GM18502 (cell line): Measurements from ENCODE around the gene TBC1D26.
"Not testable (repeated sequence)": the region's sequence is repeated elsewhere in the genome, so short reads cannot be mapped to it uniquely, and the experiment has no call there.

Experiments
- ATAC-seq: cut with Tn5 transposase; IDR thresholded peaks from one replicate; pipeline ENCODE4 v1.9.1; 2021; ENCODE audit warnings: mild to moderate bottlenecking; ENCODE audit not compliant: unreplicated experiment, poor library complexity

The TBC1D26 gene

DNA sequence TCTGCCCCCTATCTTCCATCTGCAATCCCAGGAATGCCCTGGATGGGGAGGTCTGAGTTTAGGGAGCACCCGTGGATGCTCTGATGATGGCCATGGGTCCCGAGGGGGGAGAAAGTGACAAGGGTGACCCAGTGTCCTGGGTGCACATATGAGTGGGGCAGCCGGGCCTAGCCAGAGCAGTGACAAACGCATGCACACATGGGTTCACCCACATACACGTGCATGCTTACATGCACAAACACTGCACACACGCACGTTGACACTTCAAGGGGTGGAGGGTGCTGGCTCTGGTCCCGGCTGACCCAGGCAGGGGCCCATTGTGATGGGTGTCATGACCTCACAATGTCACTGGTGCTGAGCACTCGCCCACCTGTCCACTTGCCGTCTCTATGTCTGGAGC lies at the start of gene TBC1D26:
TSS of gene TBC1D26 (plus strand) at position 384 of the 400 bp plus-strand sequence. CDS start 3,066 bp downstream, outside the sequence.
- ATAC-seq, result not testable (repeated sequence)

DNA sequence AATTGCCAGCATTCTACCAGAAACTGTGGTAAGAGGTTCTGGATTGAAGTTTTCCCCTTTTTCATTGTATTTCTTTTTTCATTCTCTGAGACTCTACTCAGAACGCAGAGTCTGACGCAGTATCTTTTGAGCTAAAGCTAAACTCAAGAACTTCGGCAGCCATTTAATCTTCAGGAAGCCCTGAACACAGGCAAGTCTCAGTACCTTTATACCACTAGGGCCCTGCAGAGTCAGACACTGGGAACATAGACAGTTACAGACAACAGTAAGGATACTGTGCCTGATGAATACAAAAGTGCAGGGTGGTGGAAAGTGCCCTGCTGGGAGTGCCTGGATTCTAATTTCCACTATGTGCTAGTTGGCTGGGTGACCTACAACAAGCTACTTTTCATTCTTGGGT lies 48.9 kb upstream of the TBC1D26 start:
- ATAC-seq, result not testable (repeated sequence)

DNA sequence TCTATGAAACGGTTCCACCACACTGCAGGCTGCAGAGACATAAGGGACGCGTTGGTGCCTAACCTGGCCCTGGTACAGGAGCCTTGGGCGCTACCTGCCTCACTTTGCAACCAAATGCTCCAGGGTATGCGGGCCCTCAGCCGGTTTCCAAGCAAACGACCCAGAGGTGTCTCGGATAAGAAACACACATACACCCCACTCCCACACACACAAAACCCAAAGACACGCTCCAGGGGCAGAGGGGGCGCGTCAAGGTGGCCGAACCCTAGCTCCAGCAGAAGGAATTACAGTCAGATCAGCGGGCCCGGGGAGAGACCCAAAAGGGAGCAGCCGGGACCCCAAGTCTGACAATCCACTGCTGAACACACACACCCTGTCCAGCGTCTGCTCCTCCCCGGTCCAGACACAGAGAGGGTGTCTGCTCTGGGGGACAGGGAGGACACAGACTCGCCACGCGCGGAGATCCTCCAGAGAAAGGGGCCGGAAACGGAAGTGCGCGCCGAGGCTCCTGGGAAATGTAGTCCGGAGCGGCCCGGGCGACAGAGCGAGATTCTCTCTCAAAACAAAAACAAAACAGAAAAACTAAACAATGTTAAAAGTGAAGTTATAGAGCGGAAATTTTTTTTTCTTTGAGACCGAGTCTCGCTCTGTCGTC lies 48.1 kb upstream of the TBC1D26 start, which contains the start of gene TRIM16:
TSS of gene TRIM16 (minus strand) at position 488 of the 655 bp plus-strand sequence. CDS start 32,702 bp downstream, outside the sequence.
- peak; percentile 93 for ATAC-seq

DNA sequence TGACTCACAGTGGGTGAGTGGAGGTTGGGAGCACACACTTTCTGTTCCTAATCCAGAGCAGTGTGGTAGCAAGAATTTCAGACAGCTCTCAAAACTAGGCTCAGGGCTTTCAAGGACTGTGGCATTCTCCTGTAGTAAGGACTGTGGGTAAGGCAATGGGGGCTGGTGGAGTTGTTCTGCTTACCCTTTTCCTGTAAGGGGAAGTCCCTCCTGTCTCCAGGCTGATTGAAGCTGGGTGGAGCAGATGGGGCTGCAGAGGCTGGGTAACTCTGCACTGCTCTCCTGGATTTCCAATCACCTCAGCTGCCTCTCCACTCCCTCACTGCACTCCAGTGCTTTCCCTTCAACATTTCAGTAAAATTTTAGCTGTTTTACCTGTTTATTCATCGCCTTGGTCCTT lies 44.6 kb upstream of the TBC1D26 start:
- not testable (repeated sequence) for ATAC-seq

DNA sequence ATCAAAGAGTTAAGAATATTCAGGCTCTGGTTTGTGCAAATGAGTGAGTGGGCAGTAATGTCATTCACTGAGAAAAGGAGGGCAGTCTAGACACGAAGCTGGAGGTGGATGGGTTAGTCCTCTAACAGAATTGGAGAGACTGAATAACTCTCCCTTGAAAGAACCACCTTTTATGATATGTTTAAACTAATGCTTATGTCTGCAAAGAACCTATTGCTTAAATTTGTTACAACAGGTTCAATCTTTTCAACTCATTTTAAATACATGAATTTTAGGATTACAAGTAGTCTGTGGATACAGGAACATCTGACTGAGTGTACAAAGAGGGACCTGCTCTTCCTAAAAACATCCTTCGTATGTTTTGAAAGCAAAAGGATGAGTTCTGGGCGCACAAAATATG lies 33.1 kb upstream of the TBC1D26 start:
- not testable (repeated sequence) for ATAC-seq

DNA sequence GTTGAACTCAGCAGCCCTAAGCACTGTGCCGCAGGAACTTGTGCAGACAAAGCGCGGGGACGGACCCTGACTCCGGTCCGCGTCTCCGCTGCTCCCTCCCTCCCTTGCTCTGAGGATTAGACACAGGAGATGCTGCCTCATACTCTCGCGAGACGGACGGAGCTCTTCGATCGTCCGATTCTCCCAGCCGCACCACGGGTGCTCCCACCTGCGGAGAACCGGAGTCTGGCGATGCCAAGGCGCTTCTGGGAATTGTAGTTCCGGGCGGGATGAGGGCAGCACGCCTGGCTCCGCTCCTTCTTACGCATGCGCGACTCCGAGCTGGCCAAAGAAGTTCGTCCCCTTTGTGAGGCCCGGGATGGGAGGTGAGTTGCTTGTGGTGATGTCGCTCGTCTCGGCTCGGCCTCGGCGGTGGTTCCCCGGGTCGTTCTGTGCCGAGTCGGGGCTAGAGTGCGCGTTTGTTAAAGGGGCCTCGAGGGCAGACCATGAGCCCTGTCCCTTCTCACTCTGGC lies 32.6 kb upstream of the TBC1D26 start, which contains the start of gene ZNF286A:
TSS of gene ZNF286A (plus strand) at position 340 of the 512 bp plus-strand sequence. CDS start 578 bp downstream, outside the sequence.
- ATAC-seq, result peak; percentile 97

DNA sequence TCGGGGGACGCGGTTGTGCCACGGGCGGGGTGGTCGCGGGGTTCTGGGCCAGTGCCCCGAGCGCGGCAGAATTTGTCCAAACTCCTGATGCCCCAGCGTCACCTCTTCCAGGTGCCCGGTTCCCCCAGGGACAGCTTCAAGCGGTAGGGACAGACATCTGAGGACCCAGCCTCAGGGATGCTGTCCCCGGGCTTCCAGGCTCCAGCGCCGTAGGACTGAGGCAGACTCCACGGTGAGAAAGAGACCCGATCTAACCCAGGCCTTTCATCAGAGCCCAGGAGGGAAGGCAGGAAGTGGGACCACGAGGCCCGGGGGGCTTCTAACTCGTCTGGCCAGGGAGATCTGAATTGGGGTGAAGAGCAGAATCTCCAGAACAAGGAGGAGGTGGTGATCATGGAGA lies 32.1 kb upstream of the TBC1D26 start:
- ATAC-seq, result peak; percentile 18

DNA sequence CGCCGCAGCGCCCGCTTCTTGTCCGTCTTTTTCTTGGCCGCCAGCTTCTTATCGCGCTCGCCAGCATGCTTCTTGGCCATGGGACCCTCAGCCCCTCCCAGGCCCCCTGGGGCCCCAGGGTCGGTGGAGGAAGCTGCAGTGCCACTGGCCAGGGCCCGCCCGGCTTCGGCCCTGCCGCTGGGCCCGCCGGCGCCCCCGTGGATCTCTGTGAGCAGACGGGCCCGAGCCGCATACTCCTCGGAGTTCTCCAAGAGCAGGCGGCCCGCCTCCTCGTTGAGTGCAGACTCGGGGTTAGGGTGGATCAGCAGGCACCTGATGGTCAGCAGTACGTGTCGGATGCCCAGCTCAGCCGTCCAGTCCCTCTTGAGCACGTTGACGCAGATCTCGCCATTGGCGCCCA lies 27.8 kb upstream of the TBC1D26 start:
- ATAC-seq, result not testable (repeated sequence)

DNA sequence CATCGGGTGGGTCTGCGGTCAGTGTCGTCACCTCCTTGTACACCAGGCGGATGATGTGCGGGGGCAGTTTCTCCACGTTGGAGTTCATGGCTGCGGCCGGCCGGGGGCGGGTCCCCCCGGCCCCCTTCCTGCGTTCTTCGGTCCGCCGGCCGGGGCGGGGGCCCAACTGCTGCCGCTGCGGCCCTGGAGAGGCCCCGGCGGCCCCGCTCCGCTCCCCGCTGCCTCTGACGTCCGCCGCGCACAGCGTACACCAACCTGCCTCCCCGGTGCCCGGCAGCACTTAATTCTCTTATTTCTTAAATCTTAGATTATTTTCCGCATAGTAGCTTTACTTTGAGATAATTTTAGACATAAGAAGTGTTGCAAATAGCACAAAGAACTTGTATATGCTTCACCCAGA lies 27.3 kb upstream of the TBC1D26 start:
- ATAC-seq, result not testable (repeated sequence)

DNA sequence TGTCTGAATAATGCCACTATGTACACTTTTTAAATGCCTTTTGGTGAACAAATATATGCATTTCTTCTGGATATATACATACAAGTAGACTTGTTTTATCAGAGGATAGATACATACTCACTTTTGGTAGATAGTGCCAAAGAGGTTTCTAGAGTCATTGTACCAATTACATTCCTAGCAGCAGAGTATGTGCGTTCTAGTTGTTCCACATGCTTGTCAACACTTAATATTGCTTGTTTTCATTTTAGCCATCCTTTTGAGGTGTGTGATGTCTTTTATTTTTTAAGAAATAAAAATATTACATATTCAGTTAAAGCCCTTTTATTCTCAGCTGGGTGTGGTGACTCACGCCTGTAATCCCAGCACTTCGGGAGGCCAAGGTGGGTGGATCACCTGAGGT lies 23.2 kb upstream of the TBC1D26 start:
- ATAC-seq, result not testable (repeated sequence)

DNA sequence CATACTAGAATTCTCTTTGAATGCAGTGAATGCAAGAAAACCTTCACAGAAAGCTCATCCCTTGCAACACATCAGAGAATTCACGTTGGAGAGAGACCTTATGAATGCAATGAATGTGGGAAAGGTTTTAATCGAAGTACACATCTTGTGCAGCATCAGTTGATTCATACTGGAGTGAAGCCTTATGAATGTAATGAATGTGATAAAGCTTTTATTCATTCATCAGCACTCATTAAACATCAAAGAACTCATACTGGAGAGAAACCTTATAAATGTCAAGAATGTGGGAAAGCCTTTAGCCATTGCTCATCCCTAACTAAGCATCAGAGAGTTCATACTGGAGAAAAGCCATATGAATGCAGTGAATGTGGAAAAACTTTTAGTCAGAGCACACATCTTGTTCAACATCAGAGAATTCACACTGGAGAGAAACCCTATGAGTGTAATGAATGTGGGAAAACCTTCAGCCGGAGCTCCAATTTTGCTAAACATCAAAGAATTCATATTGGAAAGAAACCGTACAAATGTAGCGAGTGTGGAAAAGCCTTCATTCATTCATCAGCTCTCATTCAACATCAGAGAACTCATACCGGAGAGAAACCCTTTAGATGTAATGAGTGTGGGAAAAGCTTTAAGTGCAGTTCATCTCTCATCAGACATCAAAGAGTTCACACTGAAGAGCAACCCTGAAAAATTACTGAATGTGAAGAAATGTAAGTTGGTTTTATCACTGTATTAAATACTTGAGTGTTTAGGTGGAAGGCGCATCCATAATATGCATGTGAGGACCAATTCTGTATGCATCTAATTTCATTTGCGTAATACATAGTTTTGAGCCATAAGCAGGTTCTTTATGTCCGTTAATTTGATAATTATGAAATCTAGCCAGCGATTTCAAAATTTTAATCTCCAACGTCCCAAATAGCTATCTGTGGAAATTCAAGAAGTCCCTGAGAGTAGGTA lies 15.2 kb upstream of the TBC1D26 start:
- ATAC-seq, result not testable (repeated sequence)

DNA sequence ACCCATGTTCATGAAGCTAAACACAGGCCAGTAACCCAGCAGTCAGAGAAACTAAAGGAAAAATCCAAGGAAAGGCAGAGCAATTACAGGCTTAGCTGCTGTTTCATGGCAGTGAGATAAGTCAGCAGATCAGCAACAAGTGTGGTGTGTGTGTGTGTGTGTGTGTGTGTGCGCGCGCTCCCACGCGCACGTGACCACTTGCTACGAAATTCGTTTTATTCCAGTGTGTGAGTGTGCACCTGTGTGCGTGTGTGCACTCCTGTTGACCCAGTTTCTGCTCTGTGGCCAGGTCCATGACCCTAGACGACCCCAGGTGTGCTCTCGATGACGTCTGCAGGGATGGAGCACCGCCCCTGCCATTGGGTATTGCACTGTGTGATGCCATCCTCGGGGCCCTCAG lies 1.5 kb upstream of the TBC1D26 start:
- ATAC-seq, result not testable (repeated sequence)

DNA sequence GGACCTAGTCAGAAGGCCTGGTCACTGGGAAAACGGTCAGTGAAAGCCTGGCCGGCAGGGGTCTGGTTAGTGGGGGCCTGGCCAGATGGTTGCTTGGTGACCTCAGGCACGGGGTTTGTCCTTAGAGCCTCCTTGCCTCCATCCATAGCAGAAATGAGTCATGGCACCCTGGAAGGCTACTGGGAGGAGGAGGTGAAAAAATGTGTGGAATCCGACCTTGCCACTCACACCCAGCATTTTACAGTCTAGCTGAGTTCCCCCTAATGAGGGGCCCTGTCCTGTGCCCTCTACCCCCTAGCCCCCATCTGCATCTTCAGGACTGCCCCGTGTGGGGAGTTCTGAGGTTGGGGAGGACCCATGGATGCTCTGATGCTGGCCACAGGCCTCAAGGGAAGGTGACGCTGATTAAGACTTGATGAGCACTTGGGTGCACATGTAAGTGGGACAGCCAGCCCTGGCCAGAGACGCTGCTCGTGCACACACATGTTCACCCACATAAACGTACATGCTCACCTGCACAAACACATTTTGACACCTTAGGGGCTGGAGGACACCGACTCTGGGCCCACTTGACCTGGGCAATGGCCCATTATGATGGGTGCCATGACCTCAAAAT lies 1.2 kb downstream of the TBC1D26 start:
- not testable (repeated sequence) for ATAC-seq

DNA sequence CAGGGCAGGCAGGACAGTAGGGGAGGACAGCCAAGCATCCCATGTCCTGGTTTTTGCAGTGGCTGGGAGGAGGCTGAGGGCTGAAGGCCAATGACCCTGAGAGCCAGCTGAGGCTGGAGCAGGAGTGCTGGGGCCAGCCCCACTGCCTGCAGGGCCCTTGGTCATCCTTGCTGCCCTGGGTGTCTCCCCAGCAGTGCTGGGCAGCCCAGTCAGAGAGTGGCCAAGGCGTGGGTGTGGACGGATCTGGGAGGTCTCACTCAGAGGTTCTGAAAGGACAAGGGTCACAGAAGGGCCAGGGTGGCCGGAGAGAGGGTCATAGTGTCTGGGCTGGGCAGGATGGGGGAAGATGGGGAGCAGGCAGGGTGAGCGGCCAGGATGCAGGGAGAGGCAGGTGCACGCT lies 4.5 kb downstream of the TBC1D26 start:
- not testable (repeated sequence) for ATAC-seq

DNA sequence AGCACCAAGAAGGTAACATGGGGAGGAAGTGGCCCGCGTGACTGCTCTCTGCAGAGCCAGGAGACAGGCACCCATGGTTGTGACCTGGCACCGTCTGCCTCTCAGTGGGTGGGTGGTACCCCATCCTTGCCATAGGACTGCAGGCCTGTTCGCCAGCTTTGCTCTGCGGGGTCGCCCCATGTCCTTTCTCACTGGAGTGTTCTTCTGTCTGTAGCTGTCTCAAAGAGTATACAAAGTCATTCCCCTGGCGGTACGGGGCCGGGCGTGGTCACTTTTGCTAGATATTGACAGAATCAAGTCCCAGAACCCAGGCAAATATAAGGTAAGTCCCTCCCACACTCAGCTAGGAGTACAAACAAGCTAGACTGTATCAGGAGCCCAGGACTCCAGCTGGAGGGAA lies 6.0 kb downstream of the TBC1D26 start:
- no peak for ATAC-seq

DNA sequence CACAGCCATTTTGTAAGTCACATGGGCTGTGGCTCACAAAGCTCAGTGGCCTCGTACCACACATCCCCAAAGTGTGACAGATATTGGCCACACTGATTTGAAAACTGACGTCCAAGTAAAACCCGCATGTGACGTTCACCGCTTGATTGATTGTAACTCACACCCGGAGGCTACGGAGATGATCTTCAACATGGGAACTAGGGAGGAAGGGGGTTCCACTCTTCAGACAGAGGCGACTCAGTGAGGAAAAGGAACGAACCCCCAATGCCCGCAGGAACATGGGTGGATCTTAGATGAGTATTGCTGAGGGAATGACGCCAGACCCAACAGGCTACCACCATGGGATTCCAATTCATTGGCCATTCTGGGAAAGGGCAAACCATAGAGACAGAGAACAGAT lies 7.2 kb downstream of the TBC1D26 start:
- not testable (repeated sequence) for ATAC-seq

DNA sequence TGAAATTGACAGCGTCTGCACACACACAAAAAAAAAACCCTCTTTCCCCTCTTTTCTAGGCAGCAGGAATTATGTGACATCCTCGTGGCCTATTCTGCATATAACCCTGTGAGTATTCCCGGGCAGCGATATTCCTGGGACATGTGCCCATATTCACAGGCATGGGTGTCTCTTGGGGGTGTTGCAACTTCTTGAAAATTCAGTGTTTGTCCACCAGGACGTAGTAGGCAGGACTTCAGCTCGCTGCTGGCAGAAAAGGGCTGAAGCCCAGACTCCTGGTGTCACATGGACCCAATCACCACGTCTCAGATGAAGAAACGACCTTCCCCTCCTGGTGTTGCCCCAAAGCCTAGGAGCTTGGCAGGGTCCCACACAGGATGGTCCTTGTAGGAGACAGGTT lies 8.0 kb downstream of the TBC1D26 start:
- ATAC-seq, result not testable (repeated sequence)

DNA sequence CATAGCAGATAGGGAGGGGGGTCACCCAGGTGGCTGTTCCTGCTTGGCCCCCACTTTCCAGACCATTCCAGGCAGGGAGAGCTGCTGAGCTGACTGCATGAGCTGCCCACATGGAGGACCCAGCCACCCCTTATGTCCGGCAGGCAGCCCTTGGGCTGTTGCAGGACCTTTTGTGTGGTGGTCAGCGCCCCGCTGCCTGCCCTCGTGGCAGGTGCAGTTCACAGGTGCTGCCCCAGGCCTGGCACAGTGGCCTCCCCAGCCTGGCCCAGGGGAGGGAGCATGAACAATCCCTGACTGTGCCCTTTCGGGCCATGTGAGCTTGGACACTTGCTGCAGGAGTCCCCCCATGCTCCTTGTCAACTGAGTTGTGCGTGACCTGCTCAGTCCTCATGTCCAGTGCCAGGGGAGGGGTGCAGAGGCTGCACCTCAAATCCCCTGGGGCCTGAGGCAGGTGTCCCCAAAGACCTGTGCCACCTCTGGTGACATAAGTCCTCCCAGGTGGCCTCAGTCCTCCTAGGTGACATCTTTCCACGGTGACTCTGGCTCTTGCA lies 8.6 kb downstream of the TBC1D26 start:
- ATAC-seq, result no peak

DNA sequence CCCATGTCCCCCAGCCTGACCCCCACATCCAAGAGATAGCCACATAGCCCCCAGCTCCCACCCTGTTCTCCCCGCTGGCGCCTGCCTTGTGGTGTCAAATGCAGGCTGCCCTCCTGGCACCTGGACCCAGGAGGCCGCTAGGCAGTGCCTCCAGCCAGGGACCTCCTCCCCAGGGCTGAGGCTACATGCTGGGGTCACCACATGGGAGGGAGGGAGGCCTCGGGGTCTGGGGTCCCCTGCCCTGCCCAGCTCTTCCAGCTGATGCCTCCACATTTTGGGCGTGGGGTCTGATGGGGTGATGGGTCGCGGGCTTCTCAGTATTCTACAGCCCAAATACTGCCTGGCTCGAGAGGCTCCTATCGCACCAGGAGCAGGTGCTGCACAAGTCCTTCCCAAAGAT lies 9.5 kb downstream of the TBC1D26 start:
- no peak for ATAC-seq
